Bronchial epithelial cell (primary cell): Measurements from ENCODE around the gene FBXO40. TPM values are rescaled to one million over a fixed set of nuclear protein-coding genes. Genes with fewer than 3 reads are reported as not detected.

Source experiments
- DNase-seq: peaks from one replicate; pipeline ENCODE4 v3.0.0-alpha.2; 2010; ENCODE audit warnings: low read depth
- FAIRE-seq: peaks from 2 replicates; lab custom pipeline; 2011; peaks lifted over from hg19 to GRCh38; lab: Jason Lieb, UNC
- H3K27me3 ChIP-seq: 2 replicates; pipeline ENCODE4 v1.5.1; 2011; ENCODE audit warnings: low read length; ENCODE audit not compliant: control insufficient read depth, insufficient read depth
- H3K36me3 ChIP-seq: 2 replicates; pipeline ENCODE4 v1.5.1; 2011; ENCODE audit warnings: low read length; ENCODE audit not compliant: control insufficient read depth, insufficient read depth
- H3K4me3 ChIP-seq: 2 replicates; pipeline ENCODE4 v1.5.1; 2011; ENCODE audit warnings: mild to moderate bottlenecking, low read depth, low read length, control low read depth
- CTCF ChIP-seq: IDR thresholded peaks from 2 replicates; pipeline ENCODE4 v1.5.1; 2011; ENCODE audit warnings: mild to moderate bottlenecking, moderate library complexity, low read length, control low read depth, inconsistent platforms; ENCODE audit not compliant: insufficient read depth, severe bottlenecking
- total RNA-seq: library from RNA; depleted of rRNA; stranded (reverse); fragments of >200 nt; gene quantifications from 2 replicates; pipeline ENCODE4 v1.2.1, GENCODE V29; 2014

The FBXO40 gene
- total RNA-seq, 1 donor from 2014 or later: not detected

GRCh38 chr3:121654493-121655385 is 61.6 kb downstream of the FBXO40 start:
- TF ChIP-seq CTCF: no peak
- Histone ChIP-seq H3K27me3 (no peaks in the 10 kb centered on the region), H3K4me3 (no peak overlapping the region), H3K36me3 (no peaks in the 10 kb centered on the region)
- DNase-seq (no peak), FAIRE-seq (no peak)

- no peak for TF ChIP-seq CTCF
- DNase-seq (no peak), FAIRE-seq (no peak)
- Histone ChIP-seq H3K36me3 (no peaks in the 10 kb centered on the region), H3K27me3 (no peaks in the 10 kb centered on the region), H3K4me3 (no peak overlapping the region)
Observed at GRCh38 chr3:121658716-121659435, 65.7 kb downstream of the FBXO40 start.

GRCh38 chr3:121659586-121659985 is 66.4 kb downstream of the FBXO40 start:
- TF ChIP-seq CTCF: no peak
- FAIRE-seq: no peak

GRCh38 chr3:121660356-121661171 is 67.4 kb downstream of the FBXO40 start, which contains the start of gene HCLS1:
Gene HCLS1 (minus strand): TSS chr3:121660903. CDS start chr3:121658347, 2,556 bp downstream.
- no peak within 1 kb of the TSS for H3K4me3 ChIP-seq

More at GRCh38 chr3:121659586-121659985, 66.4 kb downstream of the FBXO40 start:
- peaks cover 2% of the 10 kb centered on the region for H3K36me3 ChIP-seq
- H3K4me3 ChIP-seq: no peak overlapping the region
- DNase-seq: no peak
- no peaks in the 10 kb centered on the region for H3K27me3 ChIP-seq

More at GRCh38 chr3:121660356-121661171, 67.4 kb downstream of the FBXO40 start, which contains the start of gene HCLS1:
- H3K36me3 ChIP-seq: peaks cover 5% of the 10 kb centered on the region
- H3K27me3 ChIP-seq: no peaks in the 10 kb centered on the region
- TF ChIP-seq CTCF: no peak
- FAIRE-seq (no peak), DNase-seq (peak; percentile 33)
